Measurements from ENCODE around the gene GLI1. TPM values are rescaled to one million over a fixed set of nuclear protein-coding genes. Genes with fewer than 3 reads are reported as not detected.
A peak's percentile ranks its signal among the peaks of the same experiment; 100 is the strongest.

GLI1 gene
- total RNA-seq, 4 donors from 2014 or later = 0.67 to 2.1 (median 1.3) TPM

DNA sequence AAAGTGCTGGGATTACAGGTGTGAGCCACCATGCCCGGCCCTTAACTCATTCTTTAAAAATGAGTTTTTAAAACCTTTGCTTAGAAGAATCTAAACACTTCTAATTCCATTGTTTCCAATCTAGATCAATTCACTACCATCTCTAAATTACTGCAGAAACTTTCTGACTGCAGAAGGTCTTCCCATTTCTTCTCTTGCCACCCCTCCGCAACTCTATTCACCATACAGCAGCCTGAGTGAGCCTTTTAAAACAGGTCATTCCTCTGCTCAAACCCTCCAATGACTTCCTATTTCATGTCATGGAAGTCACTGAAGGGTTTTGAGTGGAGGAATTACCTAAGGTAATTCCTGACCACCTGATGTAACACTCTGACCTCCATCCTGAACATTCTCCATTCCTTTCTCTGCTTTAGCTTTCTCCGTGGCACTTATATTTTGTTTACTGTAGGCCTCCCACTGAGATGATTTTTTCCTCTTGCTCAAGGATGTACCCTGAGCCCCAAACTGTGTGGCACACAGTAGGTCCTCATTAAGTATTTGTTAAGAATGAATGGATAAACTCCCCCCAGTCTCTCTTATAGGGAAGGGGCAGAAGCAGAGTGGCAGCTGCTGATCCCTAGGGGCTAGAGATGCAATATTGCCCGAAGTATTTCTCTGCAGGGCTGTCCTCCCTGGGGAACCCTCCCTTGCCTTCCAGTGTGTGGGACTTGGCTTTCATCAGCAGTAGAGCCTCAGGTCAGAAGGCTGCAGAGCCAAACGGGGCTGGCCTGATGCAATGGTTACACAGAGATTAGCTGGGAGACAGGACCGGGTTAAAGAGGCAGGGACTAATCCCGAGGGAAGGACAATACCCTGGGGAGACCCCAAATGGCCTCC, 59.6 kb downstream of the GLI1 start:
- Histone ChIP-seq H3K27ac (peak overlapping the region; percentile 90 to 98 (median 96)), H3K4me1 (peaks cover 4 to 41% (median 27%) of the 10 kb centered on the region in 4 donors), H3K27me3 (no peaks in the 10 kb centered on the region), H3K36me3 (peaks cover 0 to 33% (median 0%) of the 10 kb centered on the region in 3 donors), H3K9me3 (no peaks in the 10 kb centered on the region), H3K4me3 (peak overlapping the region; percentile 43 to 81 (median 60))
- TF ChIP-seq, protein P1, sequence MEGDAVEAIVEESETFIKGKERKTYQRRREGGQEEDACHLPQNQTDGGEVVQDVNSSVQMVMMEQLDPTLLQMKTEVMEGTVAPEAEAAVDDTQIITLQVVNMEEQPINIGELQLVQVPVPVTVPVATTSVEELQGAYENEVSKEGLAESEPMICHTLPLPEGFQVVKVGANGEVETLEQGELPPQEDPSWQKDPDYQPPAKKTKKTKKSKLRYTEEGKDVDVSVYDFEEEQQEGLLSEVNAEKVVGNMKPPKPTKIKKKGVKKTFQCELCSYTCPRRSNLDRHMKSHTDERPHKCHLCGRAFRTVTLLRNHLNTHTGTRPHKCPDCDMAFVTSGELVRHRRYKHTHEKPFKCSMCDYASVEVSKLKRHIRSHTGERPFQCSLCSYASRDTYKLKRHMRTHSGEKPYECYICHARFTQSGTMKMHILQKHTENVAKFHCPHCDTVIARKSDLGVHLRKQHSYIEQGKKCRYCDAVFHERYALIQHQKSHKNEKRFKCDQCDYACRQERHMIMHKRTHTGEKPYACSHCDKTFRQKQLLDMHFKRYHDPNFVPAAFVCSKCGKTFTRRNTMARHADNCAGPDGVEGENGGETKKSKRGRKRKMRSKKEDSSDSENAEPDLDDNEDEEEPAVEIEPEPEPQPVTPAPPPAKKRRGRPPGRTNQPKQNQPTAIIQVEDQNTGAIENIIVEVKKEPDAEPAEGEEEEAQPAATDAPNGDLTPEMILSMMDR (IDR thresholded peaks at IDR 0.05) = no peak
- TF ChIP-seq POLR2A (IDR thresholded peaks at IDR 0.05) = no peak
- DNase-seq = peak in 1 of 3 donors; percentile 56

DNA sequence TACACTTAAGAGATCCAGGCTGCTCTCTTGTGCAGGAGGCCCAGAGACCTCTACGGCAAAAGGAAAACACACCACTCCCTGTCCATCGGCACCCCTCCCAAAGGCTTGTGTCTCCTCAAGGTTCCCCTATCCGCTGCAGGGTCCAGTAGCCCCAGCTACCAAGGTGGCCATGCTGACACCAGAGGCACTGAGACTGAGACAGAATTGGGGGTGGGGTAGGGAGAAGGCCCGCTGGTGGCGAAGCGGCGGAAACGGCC, 60.1 kb downstream of the GLI1 start:
- Histone ChIP-seq H3K4me1 (peaks cover 4 to 46% (median 29%) of the 10 kb centered on the region in 4 donors), H3K9me3 (no peaks in the 10 kb centered on the region), H3K4me3 (peak overlapping the region; percentile 43 to 81 (median 60)), H3K36me3 (peaks cover 0 to 27% (median 0%) of the 10 kb centered on the region in 3 donors), H3K27ac (peak overlapping the region; percentile 90 to 98 (median 96)), H3K27me3 (no peaks in the 10 kb centered on the region)
- TF ChIP-seq, protein P1 (IDR thresholded peaks at IDR 0.05) = no peak
- no peak for TF ChIP-seq POLR2A (IDR thresholded peaks at IDR 0.05)
- no peak for DNase-seq

DNA sequence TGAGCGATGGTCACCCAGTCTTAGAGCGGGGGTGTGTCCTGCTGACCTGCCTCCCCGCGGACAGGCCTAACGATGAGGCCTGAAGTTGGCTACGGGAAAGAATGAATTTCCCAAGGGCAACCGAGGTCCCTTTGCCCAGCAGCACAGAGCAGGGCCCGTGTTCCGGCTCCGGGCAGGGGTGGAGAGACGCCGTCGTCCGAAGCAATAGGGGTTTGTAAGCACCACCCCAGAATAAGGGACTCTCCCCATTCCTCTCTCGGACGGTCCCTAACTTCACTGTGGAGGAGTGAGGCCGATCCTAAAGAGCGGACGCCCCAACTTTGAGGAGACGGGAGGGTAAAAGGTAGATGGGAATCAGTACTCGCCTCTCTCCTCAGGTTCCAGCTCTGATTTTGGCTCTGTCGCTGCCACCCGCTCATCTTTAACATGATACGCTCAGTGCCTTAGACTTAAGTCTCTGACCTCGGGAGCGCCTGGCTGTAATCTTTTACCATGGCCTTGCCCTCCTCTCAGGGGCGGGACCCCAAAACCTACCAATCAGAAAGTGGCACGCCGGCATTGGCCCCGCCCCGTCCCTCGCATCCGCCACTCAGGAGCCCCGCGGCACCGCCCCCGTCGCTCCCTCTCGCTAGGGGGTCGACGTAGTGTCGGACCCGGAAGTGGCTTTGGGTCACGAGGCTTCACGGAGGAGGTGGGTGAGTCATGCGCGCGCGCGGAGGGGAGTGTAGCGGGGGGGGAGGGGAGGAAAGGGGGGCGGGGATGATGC, 60.7 kb downstream of the GLI1 start, which contains the start of gene DDIT3:
Gene DDIT3, minus strand, starts transcription at position 462 of the 766 bp plus-strand sequence. CDS start 3,108 bp downstream, outside the sequence.
- Histone ChIP-seq H3K27ac (peak within 1 kb of the TSS; percentile 90 to 98 (median 96)), H3K4me3 (peak within 1 kb of the TSS; percentile 43 to 83 (median 68)), H3K27me3 (no peaks in the 10 kb centered on the region), H3K4me1 (peaks cover 4 to 51% (median 29%) of the 10 kb centered on the region in 4 donors), H3K9me3 (no peaks in the 10 kb centered on the region), H3K36me3 (peaks cover 0 to 25% (median 0%) of the 10 kb centered on the region in 3 donors)
- peak; percentile 100 for DNase-seq
- TF ChIP-seq, protein P1 (IDR thresholded peaks at IDR 0.05) = peak in 1 of 6 experiments; percentile 2
- TF ChIP-seq POLR2A (IDR thresholded peaks at IDR 0.05) = peak; percentile 99 to 100

DNA sequence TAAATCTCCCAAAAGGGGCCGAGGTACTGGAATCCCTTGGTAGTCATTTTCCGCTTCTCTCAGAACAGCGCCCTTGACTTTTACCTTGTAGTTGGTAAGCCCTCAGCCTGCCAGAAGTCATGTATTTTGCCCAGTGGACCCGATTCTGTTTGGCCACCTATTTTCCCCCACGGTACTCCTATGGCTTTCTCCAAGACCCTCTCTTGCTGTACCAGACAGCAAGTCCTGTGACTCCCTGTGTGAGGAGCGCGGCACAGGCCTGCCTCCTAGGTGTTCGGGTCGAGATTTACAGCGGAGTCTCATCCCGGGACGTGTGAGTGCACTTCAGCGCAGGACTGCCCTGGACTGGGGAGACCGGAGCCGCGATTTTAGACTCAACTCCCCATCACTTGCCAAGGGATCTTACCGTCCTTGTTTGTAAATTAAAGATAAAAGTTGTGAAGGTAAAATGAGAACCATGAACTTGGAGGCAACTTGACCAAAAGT, 62.0 kb downstream of the GLI1 start:
- Histone ChIP-seq H3K9me3 (no peaks in the 10 kb centered on the region), H3K4me1 (peaks cover 4 to 60% (median 29%) of the 10 kb centered on the region in 4 donors), H3K27me3 (no peaks in the 10 kb centered on the region), H3K36me3 (peaks cover 0 to 26% (median 0%) of the 10 kb centered on the region in 3 donors), H3K27ac (peak overlapping the region; percentile 90 to 98 (median 96)), H3K4me3 (peak overlapping the region in 3 of 4 donors; percentile 79 to 83 (median 81))
- TF ChIP-seq, protein P1 (IDR thresholded peaks at IDR 0.05) = no peak
- no peak for TF ChIP-seq POLR2A (IDR thresholded peaks at IDR 0.05)
- DNase-seq = peak; percentile 44 to 74 (median 66)

Small RNA genes within 50 kb of the gene (small RNA-seq; reads per million reads assigned to genes)
- gene MIR616 (0 reads per million in 2 donors), gene RNU6-879P (0 reads per million in 2 donors)

Other genes starting within 250 kb of the GLI1 start
- not detected for gene NXPH4, start 243.0 kb upstream of the GLI1 start, total RNA-seq
- 10 to 100 TPM; 34.4 to 72.6 (median 36.3) TPM for gene SHMT2, start 230.1 kb upstream of the GLI1 start, total RNA-seq
- gene STAC3, start 208.6 kb upstream of the GLI1 start, total RNA-seq = 1 to 10 TPM; 1.9 to 6.6 (median 2.4) TPM
- gene R3HDM2, start 28.7 kb upstream of the GLI1 start, total RNA-seq = 100 to 1,000 TPM in 1 of 4 donors, 10 to 100 TPM in 3; 23.1 to 145 (median 54.8) TPM
- gene INHBC, start 25.0 kb upstream of the GLI1 start, total RNA-seq = not detected
- gene INHBE, start 4.5 kb upstream of the GLI1 start, total RNA-seq = not detected
- gene ARHGAP9, start 20.1 kb downstream of the GLI1 start, total RNA-seq = 100 to 1,000 TPM in 1 of 4 donors, 10 to 100 TPM in 3; 16.5 to 220 (median 28.2) TPM
- gene MARS1, start 28.3 kb downstream of the GLI1 start, total RNA-seq = 10 to 100 TPM; 40.6 to 97.4 (median 63.5) TPM
- gene DDIT3, start 60.7 kb downstream of the GLI1 start, total RNA-seq = 10 to 100 TPM in 3 of 4 donors, 1 to 10 TPM in 1; 9.1 to 44.6 (median 24.0) TPM
- gene MBD6, start 63.0 kb downstream of the GLI1 start, total RNA-seq = 100 to 1,000 TPM in 1 of 4 donors, 10 to 100 TPM in 3; 38.0 to 144 (median 71.5) TPM
- 100 to 1,000 TPM; 161 to 326 (median 229) TPM for gene DCTN2, start 87.4 kb downstream of the GLI1 start, total RNA-seq
- 1 to 10 TPM in 2 of 4 donors, under 1 TPM in 2; 0.35 to 2.5 (median 1.4) TPM for gene KIF5A, start 90.3 kb downstream of the GLI1 start, total RNA-seq
- 10 to 100 TPM in 3 of 4 donors, 1 to 10 TPM in 1; 9.1 to 52.6 (median 37.9) TPM for gene PIP4K2C, start 131.4 kb downstream of the GLI1 start, total RNA-seq
- gene DTX3, start 145.0 kb downstream of the GLI1 start, total RNA-seq = 10 to 100 TPM in 3 of 4 donors, 1 to 10 TPM in 1; 4.2 to 15.7 (median 11.5) TPM
- gene ARHGEF25, start 151.7 kb downstream of the GLI1 start, total RNA-seq = 10 to 100 TPM in 2 of 4 donors, 1 to 10 TPM in 2; 5.1 to 44.6 (median 8.7) TPM
- gene B4GALNT1, start 173.4 kb downstream of the GLI1 start, total RNA-seq = under 1 TPM in 1 of 4 donors, not detected in 3; 0.40 TPM
- gene OS9, start 234.3 kb downstream of the GLI1 start, total RNA-seq = 100 to 1,000 TPM; 275 to 353 (median 292) TPM

All from Peyer's patch (tissue), 4 donors.